Naive B cell (primary cell): ENCODE results near the gene INPP5B. TPM values are rescaled to one million over a fixed set of nuclear protein-coding genes. Genes with fewer than 3 reads are reported as not detected.

Experiments
- ATAC-seq, 2 donors: fragments of 150-1000 bp; cut with Tn5 transposase; 2 replicates each; pipeline ENCODE4 v1.10.0; 2021; ENCODE audit warnings: low read depth in 2 of 2, mild to moderate bottlenecking in 2 of 2, moderate library complexity in 2 of 2
- DNase-seq: peaks from one replicate; pipeline ENCODE4 v3.0.0; 2022
- H3K27ac Mint-ChIP-seq, 6 donors: one replicate each; pipeline ENCODE4 v1.8.0; 2020 to 2022; ENCODE audit warnings: mild to moderate bottlenecking in 6 of 6, mixed read lengths in 6 of 6, moderate library complexity in 5 of 6, inconsistent platforms in 2 of 6
- H3K27me3 Mint-ChIP-seq, 3 donors: one replicate each; pipeline ENCODE4 v1.8.0; 2021 to 2022; ENCODE audit warnings: mixed read lengths in 3 of 3, mild to moderate bottlenecking in 1 of 3
- H3K36me3 Mint-ChIP-seq, 2 donors: one replicate each; pipeline ENCODE4 v1.8.0; 2020 to 2022; ENCODE audit warnings: mixed read lengths in 2 of 2, inconsistent platforms in 1 of 2, mild to moderate bottlenecking in 1 of 2
- H3K4me1 Mint-ChIP-seq, 3 donors: one replicate each; pipeline ENCODE4 v1.8.0; 2020 to 2022; ENCODE audit warnings: mixed read lengths in 3 of 3, inconsistent platforms in 1 of 3, mild to moderate bottlenecking in 1 of 3, moderate library complexity in 1 of 3
- H3K4me3 Mint-ChIP-seq, 8 donors: one replicate each; pipeline ENCODE4 v1.8.0; 2020 to 2022; ENCODE audit warnings: mild to moderate bottlenecking in 8 of 8, mixed read lengths in 8 of 8, moderate library complexity in 8 of 8, inconsistent platforms in 2 of 8
- H3K9me3 Mint-ChIP-seq, 7 donors: one replicate each; pipeline ENCODE4 v1.8.0; 2020 to 2022; ENCODE audit warnings: mixed read lengths in 7 of 7, mild to moderate bottlenecking in 5 of 7, inconsistent platforms in 2 of 7, moderate library complexity in 1 of 7
- polyA plus RNA-seq, 6 donors: library from polyadenylated mRNA; unstranded; fragments of 300-500 nt; fragmentation: Illumina TruSeq; gene quantifications; one replicate each; pipeline ENCODE4 v1.2.3, GENCODE V29; 2021; ENCODE audit warnings: low read depth in 6 of 6

Gene INPP5B
- polyA plus RNA-seq, 6 donors from 2014 or later = 15.7 to 25.5 (median 22.3) TPM

DNA sequence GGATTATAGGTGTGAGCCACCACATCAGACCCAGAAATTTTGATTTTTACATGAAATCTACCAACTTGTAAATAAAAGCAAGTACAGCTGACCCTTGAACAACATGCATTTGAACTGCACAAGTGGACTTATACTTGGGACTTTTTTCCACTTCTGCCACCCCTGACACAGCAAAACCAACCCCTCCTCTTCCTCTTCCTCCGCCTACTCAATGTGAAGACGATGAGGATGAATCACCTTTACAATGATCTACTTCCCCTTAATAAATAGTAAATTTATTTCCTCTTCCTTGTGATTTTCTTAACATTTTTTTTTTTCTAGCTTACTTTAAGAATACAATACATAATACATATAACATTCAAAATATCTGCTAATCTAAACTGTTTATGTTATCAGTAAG lies 121.3 kb downstream of the INPP5B start:
- H3K27ac Mint-ChIP-seq = peak overlapping the region in 4 of 6 donors; percentile 32 to 67 (median 56)
- peak overlapping the region in 1 of 8 donors; percentile 35 for H3K4me3 Mint-ChIP-seq
- no peaks in the 10 kb centered on the region for H3K27me3 Mint-ChIP-seq
- peaks cover 10 to 15% (median 12%) of the 10 kb centered on the region in 3 donors for H3K4me1 Mint-ChIP-seq
- ATAC-seq (no peak), DNase-seq (no peak)
- no peaks in the 10 kb centered on the region for H3K9me3 Mint-ChIP-seq
- H3K36me3 Mint-ChIP-seq = peaks cover 19% of the 10 kb centered on the region in 2 donors

- Mint-ChIP-seq H3K36me3 (peaks cover 18 to 24% of the 10 kb centered on the region in 2 donors), H3K4me1 (peaks cover 17 to 25% (median 17%) of the 10 kb centered on the region in 3 donors), H3K27me3 (no peaks in the 10 kb centered on the region), H3K9me3 (no peaks in the 10 kb centered on the region), H3K27ac (no peak overlapping the region), H3K4me3 (no peak overlapping the region)
- ATAC-seq (no peak), DNase-seq (no peak)
Measured at GRCh38 chr1:37824001-37824400, 122.9 kb downstream of the INPP5B start.

DNA sequence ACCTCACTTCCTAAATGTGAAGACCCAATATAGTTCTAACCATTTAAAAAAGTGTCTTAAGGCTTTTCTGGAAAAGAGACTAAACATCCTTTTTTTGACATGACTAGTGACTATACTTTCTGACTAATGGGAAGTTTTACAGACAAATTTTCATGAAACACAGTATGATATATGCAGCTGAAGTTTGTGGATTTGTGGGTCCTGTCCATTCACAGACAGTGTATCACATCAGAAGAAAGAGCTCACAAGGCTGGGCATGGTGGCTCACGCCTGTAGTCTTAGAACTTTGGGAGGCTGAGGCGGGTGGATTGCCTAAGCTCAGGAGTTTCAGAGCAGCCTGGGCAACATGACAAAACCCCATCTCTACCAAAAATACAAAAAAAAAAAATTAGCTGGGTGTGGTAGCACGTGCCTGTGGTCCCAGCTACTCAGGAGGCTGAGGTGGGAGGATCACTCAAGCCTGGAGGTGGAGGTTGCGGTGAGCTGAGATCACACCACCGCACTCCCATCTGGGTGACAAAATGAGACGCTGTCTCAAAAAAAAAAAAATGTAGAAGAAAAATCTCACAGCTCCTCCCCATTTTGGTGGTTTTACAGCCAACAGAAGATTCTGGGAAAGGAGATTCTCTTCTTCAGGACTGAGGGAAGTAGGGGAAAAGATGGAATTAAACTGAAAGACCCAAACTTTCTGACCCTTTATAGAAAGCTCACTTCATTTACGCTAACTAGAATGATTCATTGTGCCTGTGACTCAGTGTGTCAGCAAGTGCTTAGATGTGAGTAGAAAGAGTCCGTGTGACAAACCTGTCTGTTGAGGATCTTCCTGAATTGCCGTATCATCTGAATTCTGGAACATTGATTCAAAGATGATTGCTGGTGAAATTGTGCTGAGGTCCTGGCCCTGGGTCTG lies 123.7 kb downstream of the INPP5B start:
- DNase-seq (no peak), ATAC-seq (no peak)
- Mint-ChIP-seq H3K4me3 (no peak overlapping the region), H3K27me3 (no peaks in the 10 kb centered on the region), H3K4me1 (peaks cover 17 to 25% (median 18%) of the 10 kb centered on the region in 3 donors), H3K36me3 (peaks cover 18 to 24% of the 10 kb centered on the region in 2 donors), H3K9me3 (no peaks in the 10 kb centered on the region), H3K27ac (peak overlapping the region in 2 of 6 donors; percentile 1 to 38)

GRCh38 chr1:37821481-37821880 lies 125.4 kb downstream of the INPP5B start:
- peaks cover 18 to 24% of the 10 kb centered on the region in 2 donors for H3K36me3 Mint-ChIP-seq

DNA sequence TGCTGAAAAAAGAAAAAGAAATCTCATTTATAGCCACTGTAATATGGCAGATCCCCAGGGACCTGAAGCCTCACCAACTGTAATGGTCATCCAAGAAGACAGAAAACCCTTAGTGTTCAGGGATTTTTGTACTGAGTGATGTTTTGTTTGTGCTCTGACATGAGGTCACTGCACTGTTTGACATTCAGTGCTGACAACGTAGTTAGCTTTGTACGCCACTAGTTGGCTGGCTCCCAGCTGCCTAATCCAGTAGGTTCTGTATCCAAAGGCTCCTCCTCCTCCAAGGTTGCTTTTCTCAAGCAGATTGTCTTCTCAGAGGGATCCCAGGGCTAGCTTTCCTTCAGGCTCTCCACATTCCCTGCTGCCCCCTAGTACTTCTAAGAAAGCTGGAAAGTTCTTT lies 129.4 kb downstream of the INPP5B start:
- Mint-ChIP-seq H3K9me3 (no peaks in the 10 kb centered on the region), H3K4me3 (no peak overlapping the region), H3K27me3 (no peaks in the 10 kb centered on the region), H3K36me3 (peaks cover 14 to 15% of the 10 kb centered on the region in 2 donors), H3K27ac (no peak overlapping the region), H3K4me1 (peaks cover 12 to 15% (median 12%) of the 10 kb centered on the region in 3 donors)
- no peak for ATAC-seq
- DNase-seq = no peak

More at GRCh38 chr1:37821481-37821880, 125.4 kb downstream of the INPP5B start:
- ATAC-seq = no peak
- no peaks in the 10 kb centered on the region for H3K9me3 Mint-ChIP-seq
- DNase-seq = no peak
- H3K27ac Mint-ChIP-seq = no peak overlapping the region
- H3K4me3 Mint-ChIP-seq = no peak overlapping the region
- H3K27me3 Mint-ChIP-seq = no peaks in the 10 kb centered on the region
- peaks cover 17 to 24% (median 22%) of the 10 kb centered on the region in 3 donors for H3K4me1 Mint-ChIP-seq

GRCh38 chr1:37814252-37814651 lies 132.6 kb downstream of the INPP5B start:
- Mint-ChIP-seq H3K27me3 (no peaks in the 10 kb centered on the region), H3K4me1 (peaks cover 12 to 23% (median 18%) of the 10 kb centered on the region in 3 donors), H3K36me3 (no peaks in the 10 kb centered on the region), H3K4me3 (no peak overlapping the region), H3K9me3 (no peaks in the 10 kb centered on the region), H3K27ac (peak overlapping the region in 3 of 6 donors; percentile 43 to 70 (median 62))
- no peak for ATAC-seq
- DNase-seq = no peak

GRCh38 chr1:37813529-37814145 lies 133.2 kb downstream of the INPP5B start:
- no peaks in the 10 kb centered on the region for H3K36me3 Mint-ChIP-seq
- H3K27ac Mint-ChIP-seq = peak overlapping the region in 1 of 6 donors; percentile 49
- H3K4me3 Mint-ChIP-seq = peak overlapping the region in 1 of 8 donors; percentile 38
- ATAC-seq (no peak), DNase-seq (no peak)
- H3K27me3 Mint-ChIP-seq = no peaks in the 10 kb centered on the region
- no peaks in the 10 kb centered on the region for H3K9me3 Mint-ChIP-seq
- H3K4me1 Mint-ChIP-seq = peaks cover 18 to 29% (median 23%) of the 10 kb centered on the region in 3 donors

GRCh38 chr1:37811027-37811655 lies 135.7 kb downstream of the INPP5B start:
- Mint-ChIP-seq H3K36me3 (no peaks in the 10 kb centered on the region), H3K4me3 (peak overlapping the region in 4 of 8 donors; percentile 12 to 96 (median 46))

More at GRCh38 chr1:37811027-37811655, 135.7 kb downstream of the INPP5B start:
- Mint-ChIP-seq H3K9me3 (no peaks in the 10 kb centered on the region), H3K27me3 (no peaks in the 10 kb centered on the region), H3K27ac (peak overlapping the region in 3 of 6 donors; percentile 17 to 68 (median 33)), H3K4me1 (peaks cover 28 to 37% (median 30%) of the 10 kb centered on the region in 3 donors)
- ATAC-seq = peak; percentile 31 to 32
- DNase-seq = peak; percentile 62

Other genes starting within 250 kb of the INPP5B start
- gene EPHA10, start 181.9 kb downstream of the INPP5B start, polyA plus RNA-seq = not detected
- 1 to 10 TPM; 1.4 to 4.7 (median 3.0) TPM for gene MANEAL, start 153.2 kb downstream of the INPP5B start, polyA plus RNA-seq
- gene C1orf122, start 139.3 kb downstream of the INPP5B start, polyA plus RNA-seq = 10 to 100 TPM; 23.3 to 32.1 (median 26.7) TPM
- 10 to 100 TPM; 21.3 to 52.0 (median 29.6) TPM for gene YRDC, start 138.8 kb downstream of the INPP5B start, polyA plus RNA-seq
- 10 to 100 TPM in 5 of 6 donors, 1 to 10 TPM in 1; 8.7 to 29.9 (median 25.2) TPM for gene MTF1, start 87.5 kb downstream of the INPP5B start, polyA plus RNA-seq
- 100 to 1,000 TPM in 4 of 6 donors, 10 to 100 TPM in 2; 81.3 to 109 (median 101) TPM for gene SF3A3, start 43.0 kb upstream of the INPP5B start, polyA plus RNA-seq
- 1 to 10 TPM in 5 of 6 donors, under 1 TPM in 1; 0.88 to 5.1 (median 1.8) TPM for gene FHL3, start 58.5 kb upstream of the INPP5B start, polyA plus RNA-seq
- gene UTP11, start 65.7 kb upstream of the INPP5B start, polyA plus RNA-seq = 10 to 100 TPM; 19.2 to 25.3 (median 20.9) TPM
- 1 to 10 TPM in 1 of 6 donors, under 1 TPM in 5; 0.18 to 1.1 (median 0.34) TPM for gene POU3F1, start 99.7 kb upstream of the INPP5B start, polyA plus RNA-seq